Measurements from ENCODE around the gene SLC30A4. TPM values are rescaled to one million over a fixed set of nuclear protein-coding genes. Genes with fewer than 3 reads are reported as not detected.

The SLC30A4 gene
- polyA plus RNA-seq (2012; ENCODE audit: missing spikeins), result 0.38 TPM

GRCh38 chr15:45522328-45523165, at the start of gene SLC30A4:
Gene SLC30A4, minus strand, starts transcription at chr15:45522755. Its CDS starts 401 bp downstream, at chr15:45522354.
- TF ChIP-seq POLR2AphosphoS5 (IDR thresholded peaks at IDR 0.05; ENCODE audit: low read depth, low read length) (no peak), TAF1 (IDR thresholded peaks at IDR 0.05; ENCODE audit: borderline replicate concordance, low read depth, low read length) (no peak), POLR2A (IDR thresholded peaks at IDR 0.05; ENCODE audit: low read depth, low read length) (no peak)
- DNase-seq (ENCODE audit: insufficient read length), result peak; percentile 59
- peak; percentile 85 for FAIRE-seq

DNA sequence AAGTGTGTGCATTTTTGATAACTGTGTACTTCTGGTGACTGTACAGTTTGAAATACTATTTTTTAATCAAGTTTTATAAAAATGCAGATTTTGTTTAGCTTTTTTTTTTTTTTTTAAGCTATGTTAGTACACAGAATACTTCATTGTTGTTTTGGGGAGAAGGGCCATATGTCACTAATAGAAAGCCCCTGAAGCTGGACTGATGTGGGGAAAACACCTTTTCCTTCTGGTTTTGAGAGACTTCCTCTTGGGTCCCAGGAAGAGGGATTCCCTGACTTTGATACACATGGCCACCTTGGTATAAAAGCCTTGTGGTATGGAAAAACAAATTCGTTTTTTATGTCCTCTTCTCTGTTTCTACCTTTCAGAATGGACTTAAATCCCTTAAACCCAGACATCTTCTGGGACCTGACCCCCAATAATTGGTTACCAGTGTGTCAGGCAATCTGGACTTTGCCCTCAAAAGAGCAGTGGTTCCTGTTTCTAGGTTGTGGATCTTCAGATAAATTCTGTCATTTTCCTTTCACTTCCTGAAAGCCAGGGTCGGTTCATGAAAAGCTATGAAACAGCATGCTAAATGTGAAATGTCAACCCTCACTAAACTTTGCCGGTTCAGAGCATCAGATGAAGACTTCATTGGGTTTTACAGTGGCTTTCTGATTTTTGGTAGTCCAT, 33.5 kb upstream of the SLC30A4 start:
- DNase-seq (ENCODE audit: insufficient read length) (no peak), FAIRE-seq (no peak)
- TF ChIP-seq TAF1 (IDR thresholded peaks at IDR 0.05; ENCODE audit: borderline replicate concordance, low read depth, low read length) (no peak), POLR2A (IDR thresholded peaks at IDR 0.05; ENCODE audit: low read depth, low read length) (no peak), POLR2AphosphoS5 (IDR thresholded peaks at IDR 0.05; ENCODE audit: low read depth, low read length) (no peak)

GRCh38 chr15:45551676-45552075, 29.1 kb upstream of the SLC30A4 start:
- TF ChIP-seq POLR2AphosphoS5 (IDR thresholded peaks at IDR 0.05; ENCODE audit: low read depth, low read length) (no peak), POLR2A (IDR thresholded peaks at IDR 0.05; ENCODE audit: low read depth, low read length) (no peak), TAF1 (IDR thresholded peaks at IDR 0.05; ENCODE audit: borderline replicate concordance, low read depth, low read length) (no peak)
- no peak for DNase-seq (ENCODE audit: insufficient read length)
- FAIRE-seq, result no peak

GRCh38 chr15:45550436-45550835, 27.9 kb upstream of the SLC30A4 start:
- no peak for DNase-seq (ENCODE audit: insufficient read length)
- TF ChIP-seq POLR2A (IDR thresholded peaks at IDR 0.05; ENCODE audit: low read depth, low read length), result no peak
- no peak for TF ChIP-seq POLR2AphosphoS5 (IDR thresholded peaks at IDR 0.05; ENCODE audit: low read depth, low read length)
- TF ChIP-seq TAF1 (IDR thresholded peaks at IDR 0.05; ENCODE audit: borderline replicate concordance, low read depth, low read length), result no peak
- FAIRE-seq, result no peak

- no peak for FAIRE-seq
- no peak for TF ChIP-seq POLR2AphosphoS5 (IDR thresholded peaks at IDR 0.05; ENCODE audit: low read depth, low read length)
- no peak for TF ChIP-seq POLR2A (IDR thresholded peaks at IDR 0.05; ENCODE audit: low read depth, low read length)
- no peak for TF ChIP-seq TAF1 (IDR thresholded peaks at IDR 0.05; ENCODE audit: borderline replicate concordance, low read depth, low read length)
- DNase-seq (ENCODE audit: insufficient read length), result no peak
Observed at GRCh38 chr15:45549541-45550220, 27.1 kb upstream of the SLC30A4 start.

- DNase-seq (ENCODE audit: insufficient read length) (no peak), FAIRE-seq (no peak)
- TF ChIP-seq POLR2AphosphoS5 (IDR thresholded peaks at IDR 0.05; ENCODE audit: low read depth, low read length) (no peak), TAF1 (IDR thresholded peaks at IDR 0.05; ENCODE audit: borderline replicate concordance, low read depth, low read length) (no peak), POLR2A (IDR thresholded peaks at IDR 0.05; ENCODE audit: low read depth, low read length) (no peak)
Observed at GRCh38 chr15:45548753-45549520, 26.4 kb upstream of the SLC30A4 start.

DNA sequence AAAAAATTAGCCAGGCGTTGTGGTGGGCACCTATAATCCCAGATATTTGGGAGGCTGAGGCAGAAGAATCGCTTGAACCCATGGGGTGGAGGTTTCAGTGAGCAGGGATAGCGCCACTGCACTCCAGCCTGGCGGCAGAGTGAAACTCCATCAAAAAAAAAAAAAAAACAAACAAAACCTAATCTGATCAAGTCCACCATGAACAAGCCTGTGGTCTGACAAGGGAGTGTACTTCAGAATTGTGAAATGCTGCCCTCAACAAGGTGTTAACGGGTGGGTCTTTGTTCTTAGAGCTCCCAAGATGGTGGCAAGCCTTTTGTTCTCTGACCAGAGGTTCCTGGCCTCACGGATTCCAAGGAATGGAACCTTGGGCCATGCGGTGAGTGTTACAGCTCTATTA, 24.2 kb upstream of the SLC30A4 start:
- no peak for FAIRE-seq
- no peak for TF ChIP-seq POLR2A (IDR thresholded peaks at IDR 0.05; ENCODE audit: low read depth, low read length)
- no peak for TF ChIP-seq POLR2AphosphoS5 (IDR thresholded peaks at IDR 0.05; ENCODE audit: low read depth, low read length)
- TF ChIP-seq TAF1 (IDR thresholded peaks at IDR 0.05; ENCODE audit: borderline replicate concordance, low read depth, low read length), result no peak
- DNase-seq (ENCODE audit: insufficient read length), result no peak

GRCh38 chr15:45544266-45545023, 21.9 kb upstream of the SLC30A4 start:
- TF ChIP-seq POLR2AphosphoS5 (IDR thresholded peaks at IDR 0.05; ENCODE audit: low read depth, low read length) (no peak), POLR2A (IDR thresholded peaks at IDR 0.05; ENCODE audit: low read depth, low read length) (no peak), TAF1 (IDR thresholded peaks at IDR 0.05; ENCODE audit: borderline replicate concordance, low read depth, low read length) (no peak)
- DNase-seq (ENCODE audit: insufficient read length) (no peak), FAIRE-seq (no peak)

DNA sequence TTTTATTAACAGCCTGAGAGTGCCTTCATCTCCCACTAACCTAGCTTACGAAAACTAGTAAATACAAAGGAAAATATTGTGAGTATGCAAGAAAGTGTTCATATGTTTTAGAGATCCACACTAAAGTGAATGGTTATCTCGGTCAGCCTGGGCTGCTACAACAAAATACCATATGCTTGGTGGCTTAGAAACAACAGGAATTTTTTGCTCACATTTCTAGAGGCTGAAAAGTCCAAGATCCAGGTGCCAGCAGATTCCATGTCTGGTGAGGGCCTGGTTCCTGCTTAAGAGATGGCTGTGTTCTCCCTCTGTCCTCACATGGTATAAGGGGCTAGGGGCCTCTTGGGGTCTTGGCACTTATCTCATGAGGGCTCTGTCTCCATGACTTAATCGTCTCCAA, 20.5 kb upstream of the SLC30A4 start:
- DNase-seq (ENCODE audit: insufficient read length), result no peak
- TF ChIP-seq POLR2A (IDR thresholded peaks at IDR 0.05; ENCODE audit: low read depth, low read length) (no peak), POLR2AphosphoS5 (IDR thresholded peaks at IDR 0.05; ENCODE audit: low read depth, low read length) (no peak), TAF1 (IDR thresholded peaks at IDR 0.05; ENCODE audit: borderline replicate concordance, low read depth, low read length) (no peak)
- no peak for FAIRE-seq

DNA sequence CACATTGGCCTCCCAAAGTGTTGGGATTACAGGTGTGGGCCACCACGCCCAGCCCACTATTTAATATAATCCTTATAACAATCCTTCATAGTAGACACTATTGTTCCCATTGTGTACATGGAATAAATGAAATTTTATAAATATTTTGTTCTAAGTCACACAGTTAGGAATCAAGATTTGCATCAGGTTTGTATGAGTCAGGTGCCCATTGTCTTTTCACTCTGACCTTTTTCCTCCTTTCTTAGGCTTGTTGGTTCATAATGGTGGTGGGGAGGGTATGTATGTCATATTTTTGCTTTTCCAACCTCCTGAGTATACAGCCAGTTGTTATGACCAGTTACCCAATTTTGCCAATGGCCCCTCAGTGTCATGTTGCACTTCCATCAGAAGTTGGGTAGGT, 18.0 kb upstream of the SLC30A4 start:
- DNase-seq (ENCODE audit: insufficient read length), result no peak
- no peak for FAIRE-seq
- no peak for TF ChIP-seq TAF1 (IDR thresholded peaks at IDR 0.05; ENCODE audit: borderline replicate concordance, low read depth, low read length)
- TF ChIP-seq POLR2AphosphoS5 (IDR thresholded peaks at IDR 0.05; ENCODE audit: low read depth, low read length), result no peak
- TF ChIP-seq POLR2A (IDR thresholded peaks at IDR 0.05; ENCODE audit: low read depth, low read length), result no peak
